Measurements from ENCODE around the gene KCTD16.

KCTD16 gene

GRCh38 chr5:144403817-144404420, 233.2 kb downstream of the KCTD16 start:
- no peak for DNase-seq (ENCODE audit: low read depth)

GRCh38 chr5:144404672-144405071, 234.0 kb downstream of the KCTD16 start:
- DNase-seq (ENCODE audit: low read depth): no peak

GRCh38 chr5:144405991-144406390, 235.3 kb downstream of the KCTD16 start:
- no peak for DNase-seq (ENCODE audit: low read depth)

GRCh38 chr5:144406442-144406841, 235.8 kb downstream of the KCTD16 start:
- no peak for DNase-seq (ENCODE audit: low read depth)

GRCh38 chr5:144414202-144415029, 243.7 kb downstream of the KCTD16 start:
- no peak for DNase-seq (ENCODE audit: low read depth)

GRCh38 chr5:144416196-144416595, 245.5 kb downstream of the KCTD16 start:
- DNase-seq (ENCODE audit: low read depth): no peak

- DNase-seq (ENCODE audit: low read depth): no peak
Observed at GRCh38 chr5:144418719-144419118, 248.0 kb downstream of the KCTD16 start.

GRCh38 chr5:144421411-144421810, 250.7 kb downstream of the KCTD16 start:
- no peak for DNase-seq (ENCODE audit: low read depth)

- DNase-seq (ENCODE audit: low read depth): no peak
Observed at GRCh38 chr5:144422018-144422727, 251.5 kb downstream of the KCTD16 start.

- no peak for DNase-seq (ENCODE audit: low read depth)
Observed at GRCh38 chr5:144427866-144428265, 257.2 kb downstream of the KCTD16 start.

GRCh38 chr5:144428326-144428725, 257.7 kb downstream of the KCTD16 start:
- DNase-seq (ENCODE audit: low read depth): no peak

GRCh38 chr5:144429405-144429804, 258.7 kb downstream of the KCTD16 start:
- no peak for DNase-seq (ENCODE audit: low read depth)

- DNase-seq (ENCODE audit: low read depth): no peak
Observed at GRCh38 chr5:144429905-144430304, 259.2 kb downstream of the KCTD16 start.

GRCh38 chr5:144433140-144433822, 262.6 kb downstream of the KCTD16 start:
- no peak for DNase-seq (ENCODE audit: low read depth)

GRCh38 chr5:144433893-144434292, 263.2 kb downstream of the KCTD16 start:
- no peak for DNase-seq (ENCODE audit: low read depth)

GRCh38 chr5:144436007-144436406, 265.3 kb downstream of the KCTD16 start:
- DNase-seq (ENCODE audit: low read depth): no peak

GRCh38 chr5:144438237-144438636, 267.6 kb downstream of the KCTD16 start:
- DNase-seq (ENCODE audit: low read depth): no peak

GRCh38 chr5:144448457-144448856, 277.8 kb downstream of the KCTD16 start:
- DNase-seq (ENCODE audit: low read depth): no peak

- DNase-seq (ENCODE audit: low read depth): no peak
Observed at GRCh38 chr5:144451187-144451973, 280.7 kb downstream of the KCTD16 start.

GRCh38 chr5:144453753-144454152, 283.1 kb downstream of the KCTD16 start:
- no peak for DNase-seq (ENCODE audit: low read depth)

- DNase-seq (ENCODE audit: low read depth): no peak
Observed at GRCh38 chr5:144457160-144457559, 286.5 kb downstream of the KCTD16 start.

- DNase-seq (ENCODE audit: low read depth): no peak
Observed at GRCh38 chr5:144458216-144458615, 287.5 kb downstream of the KCTD16 start.
